Measurements from ENCODE around the gene LUC7L. TPM values are rescaled to one million over a fixed set of nuclear protein-coding genes. Genes with fewer than 3 reads are reported as not detected.

Gene LUC7L
- total and polyA plus RNA-seq, 4 donors = 63.4 to 199 (median 138) TPM

DNA sequence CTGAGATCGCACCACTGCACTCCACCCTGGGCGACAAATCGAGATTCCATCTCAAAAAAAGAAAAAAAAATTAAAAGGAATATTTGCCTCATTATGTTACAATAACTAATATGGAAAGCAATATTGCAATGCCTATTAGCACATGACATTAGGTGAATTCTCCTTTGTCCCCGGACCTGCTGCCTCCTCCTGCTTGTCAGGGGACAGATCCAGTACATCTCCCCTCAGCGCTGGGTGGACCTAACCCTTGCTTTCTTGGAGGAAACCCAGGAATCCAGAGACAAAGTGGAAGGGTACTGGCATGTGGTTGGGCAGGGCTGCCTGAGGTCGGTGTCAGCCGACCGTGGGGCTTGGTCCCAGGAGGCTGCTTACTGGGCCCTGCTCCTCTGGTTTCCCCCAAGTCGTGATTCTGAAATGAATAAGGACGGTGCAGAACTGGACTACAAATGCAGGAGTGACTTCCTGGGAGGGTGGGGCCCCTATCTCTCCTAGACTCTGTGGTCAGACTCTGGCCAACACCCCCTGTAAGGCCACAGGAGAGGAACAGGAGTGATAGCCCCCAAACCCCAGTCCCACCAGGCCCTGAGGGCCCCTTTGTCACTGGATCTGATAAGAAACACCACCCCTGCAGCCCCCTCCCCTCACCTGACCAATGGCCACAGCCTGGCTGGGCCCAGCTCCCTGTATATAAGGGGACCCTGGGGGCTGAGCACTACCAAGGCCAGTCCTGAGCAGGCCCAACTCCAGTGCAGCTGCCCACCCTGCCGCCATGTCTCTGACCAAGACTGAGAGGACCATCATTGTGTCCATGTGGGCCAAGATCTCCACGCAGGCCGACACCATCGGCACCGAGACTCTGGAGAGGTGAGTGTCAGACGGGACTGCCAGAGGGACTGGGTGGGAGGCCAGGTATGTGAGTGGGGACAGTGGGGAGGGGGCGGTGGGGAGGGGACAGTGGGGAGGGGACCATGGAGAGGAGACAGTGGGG is 76.8 kb downstream of the LUC7L start, which contains the start of gene HBZ:
HBZ (plus strand) TSS at position 504 of the 988 bp plus-strand sequence; CDS start at position 770, 266 bp downstream.
- peaks cover 11% of the 10 kb centered on the region for H3K4me1 ChIP-seq (ENCODE audit: control insufficient read depth, insufficient read depth, low read length)
- H3K36me3 ChIP-seq (ENCODE audit: control insufficient read depth, insufficient read depth, low read length) = no peaks in the 10 kb centered on the region
- DNase-seq (ENCODE audit: low read depth in 4 of 6, low spot score in 6 of 6) = no peak
- no peaks in the 10 kb centered on the region for H3K9me3 ChIP-seq (ENCODE audit: control insufficient read depth, insufficient read depth, low read length)
- no peak within 1 kb of the TSS for H3K27ac ChIP-seq (ENCODE audit: low read depth, low read length)
- H3K27me3 ChIP-seq (ENCODE audit: control insufficient read depth, insufficient read depth, low read length) = peaks cover 35% of the 10 kb centered on the region
- WGBS (ENCODE audit: insufficient coverage) = 86% methylated on average over 13 of the region's 17 CpGs
- H3K4me3 ChIP-seq (ENCODE audit: low read depth, low read length) = no peak within 1 kb of the TSS

DNA sequence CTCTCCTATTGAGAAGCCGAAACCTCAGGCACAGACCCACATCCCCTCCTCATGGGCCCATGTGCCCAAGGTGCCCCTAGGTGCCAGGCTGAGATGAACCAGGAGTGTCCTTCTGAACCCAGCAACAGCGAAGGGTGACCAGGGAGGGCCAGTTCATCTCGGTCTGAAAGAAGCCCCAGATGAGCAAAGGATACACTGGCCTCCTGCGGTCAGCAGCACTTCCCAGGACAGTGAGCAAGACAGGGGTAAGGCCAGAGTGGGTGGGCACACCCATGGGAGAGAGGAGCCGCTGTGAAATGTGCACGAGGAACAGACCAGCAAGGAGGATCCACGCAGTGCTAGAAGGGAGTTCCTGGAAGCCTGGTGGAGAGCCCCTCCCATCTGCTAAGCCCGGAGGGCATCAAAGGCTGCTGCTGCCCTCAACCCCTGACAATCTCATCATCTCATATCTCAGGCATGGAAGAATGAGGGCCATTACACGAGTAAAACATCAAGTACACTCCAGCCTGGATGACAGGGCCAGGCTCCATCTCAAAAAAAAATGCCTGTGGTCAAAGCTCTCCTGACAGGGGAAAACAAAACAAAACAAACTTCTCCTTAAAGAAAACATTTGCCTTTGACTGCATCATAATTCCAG is 80.1 kb downstream of the LUC7L start:
- Histone ChIP-seq H3K27me3 (ENCODE audit: control insufficient read depth, insufficient read depth, low read length) (peaks cover 8% of the 10 kb centered on the region), H3K27ac (ENCODE audit: low read depth, low read length) (no peak overlapping the region), H3K4me1 (ENCODE audit: control insufficient read depth, insufficient read depth, low read length) (peaks cover under 1% of the 10 kb centered on the region), H3K36me3 (ENCODE audit: control insufficient read depth, insufficient read depth, low read length) (no peaks in the 10 kb centered on the region), H3K4me3 (ENCODE audit: low read depth, low read length) (no peak overlapping the region), H3K9me3 (ENCODE audit: control insufficient read depth, insufficient read depth, low read length) (no peaks in the 10 kb centered on the region)
- no peak for DNase-seq (ENCODE audit: low read depth in 4 of 6, low spot score in 6 of 6)
- 59% methylated on average over 8 of the region's 9 CpGs for WGBS (ENCODE audit: insufficient coverage)

DNA sequence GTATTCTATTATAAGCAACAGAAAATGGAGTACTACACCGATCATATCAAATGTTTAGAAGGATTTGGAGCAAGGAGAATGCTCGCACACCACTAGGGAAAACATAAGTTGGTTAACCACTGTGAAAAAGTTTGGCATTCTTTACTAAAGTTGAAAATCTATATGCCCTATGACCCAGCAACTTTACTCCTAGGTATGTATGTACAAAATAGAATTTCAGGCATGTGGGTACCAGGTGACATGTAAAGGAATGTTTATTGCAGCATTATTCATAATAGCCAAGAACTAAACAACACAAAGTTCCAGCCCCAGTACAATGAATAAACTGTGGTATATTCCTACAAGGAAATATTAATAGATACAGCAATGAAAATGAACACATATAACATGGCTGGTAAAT is 82.6 kb downstream of the LUC7L start:
- no peak overlapping the region for H3K27ac ChIP-seq (ENCODE audit: low read depth, low read length)
- no CpG with 5 or more reads among the region's 2 CpGs for WGBS (ENCODE audit: insufficient coverage)
- H3K9me3 ChIP-seq (ENCODE audit: control insufficient read depth, insufficient read depth, low read length) = no peaks in the 10 kb centered on the region
- DNase-seq (ENCODE audit: low read depth in 4 of 6, low spot score in 6 of 6) = no peak
- H3K27me3 ChIP-seq (ENCODE audit: control insufficient read depth, insufficient read depth, low read length) = peaks cover 8% of the 10 kb centered on the region
- H3K4me1 ChIP-seq (ENCODE audit: control insufficient read depth, insufficient read depth, low read length) = peaks cover 9% of the 10 kb centered on the region
- H3K36me3 ChIP-seq (ENCODE audit: control insufficient read depth, insufficient read depth, low read length) = no peaks in the 10 kb centered on the region
- no peak overlapping the region for H3K4me3 ChIP-seq (ENCODE audit: low read depth, low read length)

DNA sequence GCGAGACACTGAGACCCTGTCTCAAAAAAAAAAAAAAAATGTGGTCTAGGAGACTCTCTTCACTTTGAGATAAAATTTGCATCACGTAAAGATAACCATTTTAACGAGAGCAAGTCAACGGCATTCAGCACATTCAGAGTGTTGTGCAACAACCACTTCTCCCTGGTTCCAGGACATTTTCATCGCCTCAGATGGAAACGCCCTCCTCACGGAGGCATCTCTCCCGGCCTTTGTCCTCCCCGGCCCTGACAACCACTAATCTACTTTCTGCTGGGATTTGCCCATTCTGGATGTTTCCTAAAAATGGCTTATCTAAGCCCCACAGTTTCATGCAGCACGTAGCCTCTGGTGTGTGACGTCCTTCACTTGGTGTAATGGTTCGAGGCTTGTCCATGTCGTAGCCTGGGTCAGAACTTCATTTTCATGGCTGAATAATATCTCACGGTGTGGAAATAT is 84.4 kb downstream of the LUC7L start:
- Histone ChIP-seq H3K36me3 (ENCODE audit: control insufficient read depth, insufficient read depth, low read length) (no peaks in the 10 kb centered on the region), H3K27ac (ENCODE audit: low read depth, low read length) (no peak overlapping the region), H3K4me1 (ENCODE audit: control insufficient read depth, insufficient read depth, low read length) (peaks cover 9% of the 10 kb centered on the region), H3K4me3 (ENCODE audit: low read depth, low read length) (no peak overlapping the region), H3K9me3 (ENCODE audit: control insufficient read depth, insufficient read depth, low read length) (no peaks in the 10 kb centered on the region), H3K27me3 (ENCODE audit: control insufficient read depth, insufficient read depth, low read length) (peaks cover 8% of the 10 kb centered on the region)
- 89% methylated on average over 13 of the region's 14 CpGs for WGBS (ENCODE audit: insufficient coverage)
- no peak for DNase-seq (ENCODE audit: low read depth in 4 of 6, low spot score in 6 of 6)

DNA sequence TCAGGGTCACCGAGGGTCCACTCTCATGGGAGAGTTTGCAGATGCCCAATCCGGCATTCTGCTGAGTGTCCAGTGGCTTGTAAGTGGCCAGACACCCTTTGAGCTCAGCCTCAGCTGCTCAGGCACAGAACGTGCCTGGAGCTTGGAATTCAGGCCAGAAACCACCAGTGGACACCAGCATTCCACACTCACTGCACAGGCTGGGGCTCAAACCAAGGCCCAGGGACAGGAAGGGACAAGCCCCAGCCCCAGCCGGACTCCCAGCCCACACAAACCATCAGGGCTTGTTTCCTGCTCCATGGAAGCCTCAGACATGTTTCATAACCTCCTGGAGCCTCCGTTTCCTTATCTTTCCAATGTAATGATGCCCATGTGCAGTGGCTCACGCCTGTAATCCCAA is 85.8 kb downstream of the LUC7L start:
- WGBS (ENCODE audit: insufficient coverage) = 65% methylated on average over 6 of the region's 6 CpGs
- Histone ChIP-seq H3K4me1 (ENCODE audit: control insufficient read depth, insufficient read depth, low read length) (peaks cover 17% of the 10 kb centered on the region), H3K27ac (ENCODE audit: low read depth, low read length) (no peak overlapping the region), H3K9me3 (ENCODE audit: control insufficient read depth, insufficient read depth, low read length) (no peaks in the 10 kb centered on the region), H3K4me3 (ENCODE audit: low read depth, low read length) (no peak overlapping the region), H3K27me3 (ENCODE audit: control insufficient read depth, insufficient read depth, low read length) (peaks cover 2% of the 10 kb centered on the region), H3K36me3 (ENCODE audit: control insufficient read depth, insufficient read depth, low read length) (no peaks in the 10 kb centered on the region)
- no peak for DNase-seq (ENCODE audit: low read depth in 4 of 6, low spot score in 6 of 6)

DNA sequence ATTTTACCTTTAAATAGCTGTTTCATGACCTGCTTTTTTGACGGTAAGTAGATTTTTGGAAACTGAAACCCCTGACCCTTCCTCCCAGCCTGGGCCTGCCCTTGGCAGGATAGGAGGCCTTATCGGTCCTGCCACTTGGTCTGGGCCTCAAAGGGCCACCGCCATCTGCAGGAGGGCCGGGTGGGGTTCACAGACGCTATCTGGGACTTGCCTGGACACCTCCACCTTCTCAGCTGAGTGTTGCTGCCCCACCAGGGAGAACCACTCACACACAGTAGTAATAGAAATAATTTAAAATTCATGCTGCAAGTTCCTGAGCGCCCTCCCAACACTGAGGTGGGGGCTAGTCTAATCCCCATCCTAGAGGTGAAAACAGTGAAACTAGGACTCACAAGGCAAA is 86.2 kb downstream of the LUC7L start:
- Histone ChIP-seq H3K4me3 (ENCODE audit: low read depth, low read length) (no peak overlapping the region), H3K36me3 (ENCODE audit: control insufficient read depth, insufficient read depth, low read length) (no peaks in the 10 kb centered on the region), H3K27ac (ENCODE audit: low read depth, low read length) (no peak overlapping the region), H3K27me3 (ENCODE audit: control insufficient read depth, insufficient read depth, low read length) (no peaks in the 10 kb centered on the region), H3K4me1 (ENCODE audit: control insufficient read depth, insufficient read depth, low read length) (peaks cover 17% of the 10 kb centered on the region), H3K9me3 (ENCODE audit: control insufficient read depth, insufficient read depth, low read length) (no peaks in the 10 kb centered on the region)
- WGBS (ENCODE audit: insufficient coverage) = 79% methylated on average over 4 of the region's 6 CpGs
- no peak for DNase-seq (ENCODE audit: low read depth in 4 of 6, low spot score in 6 of 6)

DNA sequence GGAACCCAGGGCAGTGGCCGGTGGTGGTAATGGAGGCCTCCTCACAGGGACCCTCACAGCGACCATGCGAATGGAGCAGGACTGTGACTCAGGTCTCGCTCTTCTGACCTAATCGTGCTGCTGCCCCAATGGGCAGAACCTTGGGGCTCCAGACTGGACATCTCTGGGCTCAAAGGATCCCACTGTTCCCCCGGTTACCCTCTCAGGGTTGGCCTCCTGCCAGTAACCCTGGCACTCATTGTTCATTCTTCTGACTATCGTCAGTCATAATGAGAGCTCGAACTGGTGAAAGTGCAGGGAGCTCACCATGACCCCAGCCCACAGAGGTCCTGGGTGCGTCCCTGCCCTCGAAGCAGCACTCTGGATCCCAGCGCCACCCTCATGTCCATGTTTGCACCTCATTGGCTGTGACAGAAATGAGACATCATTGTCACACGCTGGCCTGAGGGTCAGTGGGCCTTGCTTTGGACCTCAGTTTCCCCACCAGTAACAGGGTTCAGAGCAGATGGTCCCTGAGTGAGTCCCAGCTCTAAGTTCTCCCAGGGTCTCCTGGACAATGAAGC is 86.8 kb downstream of the LUC7L start:
- DNase-seq (ENCODE audit: low read depth in 4 of 6, low spot score in 6 of 6) = peak in 1 of 6 donors; percentile 45

DNA sequence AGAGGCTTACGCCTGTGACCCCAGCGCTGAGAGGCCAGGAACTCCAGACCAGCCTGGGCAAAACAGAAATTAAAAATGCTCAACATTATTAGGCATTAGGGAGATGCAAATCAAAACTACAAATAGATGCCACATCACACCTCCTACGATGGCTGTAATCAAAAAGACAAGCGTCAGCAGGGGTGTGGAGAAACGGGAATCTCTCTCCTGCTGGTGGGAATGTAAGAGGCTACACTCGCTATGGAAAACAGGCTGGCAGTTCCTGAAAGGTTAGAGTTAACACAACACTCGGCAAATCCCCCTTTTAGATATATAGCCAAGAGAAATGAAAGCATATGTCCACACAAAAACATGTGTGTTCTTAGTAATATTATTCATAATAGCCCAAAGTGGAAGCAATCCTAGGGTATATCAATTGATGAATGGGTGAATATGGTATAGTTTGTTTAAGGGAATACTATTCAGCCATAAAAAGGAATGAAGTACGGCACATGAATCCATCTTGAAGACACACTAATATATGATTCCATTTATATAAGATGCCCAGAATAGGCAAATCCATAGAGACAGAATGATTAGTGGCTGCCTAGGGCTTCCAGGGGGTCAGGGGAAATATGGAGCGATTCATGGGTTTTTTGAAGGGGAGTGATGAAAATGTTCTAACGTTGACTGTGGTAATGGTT is 88.9 kb downstream of the LUC7L start:
- Histone ChIP-seq H3K4me1 (ENCODE audit: control insufficient read depth, insufficient read depth, low read length) (peaks cover 25% of the 10 kb centered on the region), H3K9me3 (ENCODE audit: control insufficient read depth, insufficient read depth, low read length) (no peaks in the 10 kb centered on the region), H3K4me3 (ENCODE audit: low read depth, low read length) (no peak overlapping the region), H3K27ac (ENCODE audit: low read depth, low read length) (no peak overlapping the region), H3K27me3 (ENCODE audit: control insufficient read depth, insufficient read depth, low read length) (no peaks in the 10 kb centered on the region), H3K36me3 (ENCODE audit: control insufficient read depth, insufficient read depth, low read length) (peaks cover 3% of the 10 kb centered on the region)
- peak in 1 of 6 donors; percentile 13 for DNase-seq (ENCODE audit: low read depth in 4 of 6, low spot score in 6 of 6)
- 88% methylated on average over 4 of the region's 10 CpGs for WGBS (ENCODE audit: insufficient coverage)

More for the DNA sequence above, 86.8 kb downstream of the LUC7L start:
- WGBS (ENCODE audit: insufficient coverage) = 67% methylated on average over 12 of the region's 12 CpGs
- Histone ChIP-seq H3K27ac (ENCODE audit: low read depth, low read length) (no peak overlapping the region), H3K9me3 (ENCODE audit: control insufficient read depth, insufficient read depth, low read length) (no peaks in the 10 kb centered on the region), H3K4me3 (ENCODE audit: low read depth, low read length) (no peak overlapping the region), H3K36me3 (ENCODE audit: control insufficient read depth, insufficient read depth, low read length) (no peaks in the 10 kb centered on the region), H3K27me3 (ENCODE audit: control insufficient read depth, insufficient read depth, low read length) (no peaks in the 10 kb centered on the region), H3K4me1 (ENCODE audit: control insufficient read depth, insufficient read depth, low read length) (peaks cover 20% of the 10 kb centered on the region)

Measured in spinal cord (tissue), 10 donors.